Trophoblast cell (in vitro differentiated cells and primary cell): Measurements from ENCODE around the gene SPATA6L.

Experiments
- DNase-seq, 2 donors: peaks; one replicate each; pipeline ENCODE4 v3.0.0-alpha.2; 2016
- H2AFZ ChIP-seq: 2 replicates; pipeline ENCODE4 v1.6.1; 2013; ENCODE audit warnings: low read length, moderate library complexity, mild to moderate bottlenecking; ENCODE audit not compliant: insufficient read depth, poor library complexity
- H2AK5ac ChIP-seq: 2 replicates; pipeline ENCODE4 v1.6.1; 2013; ENCODE audit warnings: mild to moderate bottlenecking, low read length
- H2BK120ac ChIP-seq: 2 replicates; pipeline ENCODE4 v1.6.1; 2013; ENCODE audit warnings: low read length, mild to moderate bottlenecking, moderate library complexity; ENCODE audit not compliant: insufficient read depth, poor library complexity
- H2BK12ac ChIP-seq: 2 replicates; pipeline ENCODE4 v1.6.1; 2013; ENCODE audit warnings: mild to moderate bottlenecking, low read length, moderate library complexity
- H2BK5ac ChIP-seq: 2 replicates; pipeline ENCODE4 v1.6.1; 2013; ENCODE audit warnings: low read length, low read depth, moderate library complexity, mild to moderate bottlenecking; ENCODE audit not compliant: poor library complexity
- H3K14ac ChIP-seq: 2 replicates; pipeline ENCODE4 v1.6.1; 2013; ENCODE audit warnings: mild to moderate bottlenecking, low read length
- H3K18ac ChIP-seq: 2 replicates; pipeline ENCODE4 v1.6.1; 2013; ENCODE audit warnings: mild to moderate bottlenecking, low read length
- H3K23ac ChIP-seq: 2 replicates; pipeline ENCODE4 v1.6.1; 2013; ENCODE audit warnings: low read length
- H3K27ac ChIP-seq: 2 replicates; pipeline ENCODE4 v1.5.1; 2013; ENCODE audit warnings: low read depth, mild to moderate bottlenecking, inconsistent platforms, low read length, moderate library complexity
- H3K27me3 ChIP-seq: 2 replicates; pipeline ENCODE4 v1.6.1; 2013; ENCODE audit warnings: inconsistent platforms, mild to moderate bottlenecking, low read length, moderate library complexity; ENCODE audit not compliant: insufficient read depth
- H3K36me3 ChIP-seq, 2 experiments: 1 replicate in 1 of 2; 2 replicates in 1 of 2; pipeline ENCODE4 v1.6.1; 2013; ENCODE audit warnings: low read length in 2 of 2, mild to moderate bottlenecking in 2 of 2, moderate library complexity in 1 of 2; ENCODE audit not compliant: insufficient read depth in 2 of 2, control insufficient read depth in 1 of 2
- H3K4ac ChIP-seq: 2 replicates; pipeline ENCODE4 v1.6.1; 2013; ENCODE audit warnings: low read depth, mild to moderate bottlenecking, low read length, moderate library complexity
- H3K4me1 ChIP-seq, 2 experiments: 1 replicate in 1 of 2; 2 replicates in 1 of 2; pipeline ENCODE4 v1.6.1; 2013; ENCODE audit warnings: low read length in 2 of 2, mild to moderate bottlenecking in 2 of 2, moderate library complexity in 1 of 2; ENCODE audit not compliant: insufficient read depth in 2 of 2, control insufficient read depth in 1 of 2
- H3K4me2 ChIP-seq: 2 replicates; pipeline ENCODE4 v1.6.1; 2013; ENCODE audit warnings: inconsistent platforms, mild to moderate bottlenecking, low read length, moderate library complexity
- H3K4me3 ChIP-seq: 2 replicates; pipeline ENCODE4 v1.5.1; 2013; ENCODE audit warnings: mild to moderate bottlenecking, low read depth, low read length, inconsistent platforms
- H3K79me1 ChIP-seq: one replicate; pipeline ENCODE4 v1.6.1; 2013; ENCODE audit warnings: low read length
- H3K79me2 ChIP-seq: 2 replicates; pipeline ENCODE4 v1.6.1; 2013; ENCODE audit warnings: low read length, mild to moderate bottlenecking; ENCODE audit not compliant: control insufficient read depth, insufficient read depth, poor library complexity
- H3K9ac ChIP-seq: 2 replicates; pipeline ENCODE4 v1.6.1; 2013; ENCODE audit warnings: mild to moderate bottlenecking, low read length
- H3K9me3 ChIP-seq: 2 replicates; pipeline ENCODE4 v1.6.1; 2013; ENCODE audit warnings: low read depth, mild to moderate bottlenecking, control low read depth, inconsistent platforms, low read length; ENCODE audit not compliant: insufficient read depth
- H4K12ac ChIP-seq: 2 replicates; pipeline ENCODE4 v1.6.1; 2013; ENCODE audit warnings: low read depth, mild to moderate bottlenecking, low read length, moderate library complexity
- H4K8ac ChIP-seq: 2 replicates; pipeline ENCODE4 v1.6.1; 2013; ENCODE audit warnings: low read depth, mild to moderate bottlenecking, low read length, moderate library complexity
- H4K91ac ChIP-seq: one replicate; pipeline ENCODE4 v1.6.1; 2013; ENCODE audit warnings: low read depth, mild to moderate bottlenecking, low read length, moderate library complexity
- WGBS: extraction: QIAGEN DNeasy Blood & Tissue Kit; methylation state at CpG from one replicate; pipeline ENCODE4 v1.1.7; 2013; ENCODE audit warnings: missing lambda C conversion rate; ENCODE audit not compliant: insufficient read length, insufficient coverage; ENCODE audit errors: extremely low coverage; 5-methylcytosine and 5-hydroxymethylcytosine counted together

SPATA6L gene

DNA sequence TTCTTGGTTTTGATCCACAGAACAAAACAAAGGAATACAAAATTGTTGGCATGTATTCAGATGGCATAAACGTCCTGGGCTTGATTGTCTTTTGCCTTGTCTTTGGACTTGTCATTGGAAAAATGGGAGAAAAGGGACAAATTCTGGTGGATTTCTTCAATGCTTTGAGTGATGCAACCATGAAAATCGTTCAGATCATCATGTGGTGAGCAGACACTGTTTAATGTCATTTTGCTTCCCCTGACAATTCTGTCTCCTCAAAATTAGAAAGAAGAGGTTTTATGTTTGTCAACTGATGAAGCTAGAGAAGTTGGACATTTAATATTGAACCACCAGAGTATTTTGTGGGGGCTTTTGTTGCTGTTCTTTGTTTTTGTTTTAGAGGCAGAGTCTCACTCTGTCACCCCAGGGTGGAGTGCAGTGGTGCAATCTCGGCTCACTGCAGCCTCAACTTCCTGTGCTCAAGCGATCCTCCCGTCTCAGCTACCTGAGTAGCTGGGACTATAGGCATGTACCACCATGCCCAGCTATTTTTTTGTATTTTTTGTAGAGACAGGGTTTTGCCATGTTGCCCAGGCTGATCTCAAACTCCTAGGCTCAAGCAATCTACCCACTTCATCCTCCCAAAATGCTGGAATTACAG is 94.0 kb downstream of the SPATA6L start:
- Histone ChIP-seq H3K4ac (no peak overlapping the region), H2AFZ (no peak overlapping the region), H2BK120ac (no peak overlapping the region), H2BK12ac (no peak overlapping the region), H3K9me3 (no peaks in the 10 kb centered on the region), H3K79me2 (no peaks in the 10 kb centered on the region), H3K9ac (no peak overlapping the region), H3K4me1 (peaks cover 17 to 27% of the 10 kb centered on the region in 2 experiments), H4K12ac (no peak overlapping the region), H3K27me3 (no peaks in the 10 kb centered on the region), H4K91ac (no peak overlapping the region), H3K14ac (no peak overlapping the region), H4K8ac (no peak overlapping the region), H3K79me1 (peaks cover 10% of the 10 kb centered on the region), H3K18ac (no peak overlapping the region), H3K36me3 (no peaks in the 10 kb centered on the region), H3K27ac (no peak overlapping the region), H3K4me2 (no peak overlapping the region), H3K23ac (no peak overlapping the region), H2AK5ac (no peak overlapping the region), H2BK5ac (no peak overlapping the region), H3K4me3 (no peak overlapping the region)
- WGBS, result no CpG with 5 or more reads among the region's 5 CpGs
- no peak for DNase-seq

DNA sequence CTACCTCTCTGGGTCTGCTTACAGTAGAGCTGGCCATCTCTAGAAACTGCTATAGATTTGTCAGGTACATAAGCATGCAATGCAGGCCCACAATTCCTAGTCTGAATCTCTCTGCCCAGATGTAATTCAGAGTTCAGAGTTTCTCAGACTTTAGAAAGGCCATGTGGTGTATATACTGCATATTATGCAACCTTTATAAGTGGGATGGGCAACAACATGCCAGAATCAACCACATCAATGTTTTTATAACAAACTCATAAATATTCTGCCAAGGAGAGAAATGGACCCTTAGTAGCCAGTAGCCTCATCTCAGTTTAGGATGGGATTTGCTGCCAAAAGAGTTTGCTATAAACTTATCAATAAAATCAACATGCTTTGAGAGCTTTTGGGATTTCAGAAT is 97.2 kb downstream of the SPATA6L start:
- H3K27me3 ChIP-seq, result no peaks in the 10 kb centered on the region
- H4K12ac ChIP-seq, result no peak overlapping the region
- peaks cover 3% of the 10 kb centered on the region for H3K79me1 ChIP-seq
- H3K23ac ChIP-seq, result no peak overlapping the region
- no peak overlapping the region for H3K18ac ChIP-seq
- no peak overlapping the region for H3K4me2 ChIP-seq
- no peak overlapping the region for H3K4me3 ChIP-seq
- H2BK12ac ChIP-seq, result no peak overlapping the region
- peaks cover 2% of the 10 kb centered on the region for H3K9me3 ChIP-seq
- H2BK5ac ChIP-seq, result no peak overlapping the region
- H3K27ac ChIP-seq, result no peak overlapping the region
- no peak overlapping the region for H4K8ac ChIP-seq
- no peak for DNase-seq
- no peak overlapping the region for H3K14ac ChIP-seq
- H2BK120ac ChIP-seq, result no peak overlapping the region
- H3K36me3 ChIP-seq, result no peaks in the 10 kb centered on the region
- H3K4me1 ChIP-seq, result peaks cover 0 to 8% of the 10 kb centered on the region in 2 experiments
- H2AFZ ChIP-seq, result no peak overlapping the region
- H3K9ac ChIP-seq, result no peak overlapping the region
- no peaks in the 10 kb centered on the region for H3K79me2 ChIP-seq
- no peak overlapping the region for H2AK5ac ChIP-seq
- no peak overlapping the region for H4K91ac ChIP-seq
- no peak overlapping the region for H3K4ac ChIP-seq

DNA sequence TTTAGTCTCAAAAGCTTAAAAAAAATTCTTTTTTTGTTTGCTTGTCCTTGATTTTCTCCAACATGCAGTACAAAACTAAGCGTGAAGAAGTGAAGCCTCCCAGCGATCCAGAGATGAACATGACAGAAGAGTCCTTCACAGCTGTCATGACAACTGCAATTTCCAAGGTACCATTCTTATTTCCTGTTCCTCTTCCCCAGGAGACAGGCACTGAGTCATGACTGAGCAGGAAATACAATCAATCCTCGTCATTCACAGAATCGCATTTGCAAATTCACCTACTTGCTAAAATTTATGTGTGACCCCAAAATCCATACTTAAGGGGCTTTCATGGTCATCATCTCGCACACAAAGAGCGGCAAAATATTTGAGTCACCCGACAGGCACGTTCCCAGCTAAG is 98.7 kb downstream of the SPATA6L start:
- no peak overlapping the region for H3K4me2 ChIP-seq
- no peak overlapping the region for H2AFZ ChIP-seq
- H3K79me1 ChIP-seq, result no peaks in the 10 kb centered on the region
- no peak overlapping the region for H3K4me3 ChIP-seq
- no peak overlapping the region for H2BK120ac ChIP-seq
- H2AK5ac ChIP-seq, result no peak overlapping the region
- no CpG with 5 or more reads among the region's 8 CpGs for WGBS
- H3K27me3 ChIP-seq, result no peaks in the 10 kb centered on the region
- H3K9ac ChIP-seq, result no peak overlapping the region
- H3K27ac ChIP-seq, result no peak overlapping the region
- no peaks in the 10 kb centered on the region for H3K36me3 ChIP-seq
- no peak overlapping the region for H3K18ac ChIP-seq
- no peak overlapping the region for H4K91ac ChIP-seq
- H3K14ac ChIP-seq, result no peak overlapping the region
- no peak overlapping the region for H4K8ac ChIP-seq
- no peak overlapping the region for H4K12ac ChIP-seq
- no peaks in the 10 kb centered on the region for H3K4me1 ChIP-seq
- DNase-seq, result no peak
- H3K9me3 ChIP-seq, result peaks cover 2% of the 10 kb centered on the region
- H2BK12ac ChIP-seq, result no peak overlapping the region
- no peaks in the 10 kb centered on the region for H3K79me2 ChIP-seq
- H3K23ac ChIP-seq, result no peak overlapping the region
- no peak overlapping the region for H2BK5ac ChIP-seq
- no peak overlapping the region for H3K4ac ChIP-seq

GRCh38 chr9:4566806-4567205 is 99.5 kb downstream of the SPATA6L start:
- H3K14ac ChIP-seq, result no peak overlapping the region
- H3K18ac ChIP-seq, result no peak overlapping the region
- H3K9me3 ChIP-seq, result peaks cover 2% of the 10 kb centered on the region
- no peak overlapping the region for H2BK120ac ChIP-seq
- H3K9ac ChIP-seq, result no peak overlapping the region
- H3K27ac ChIP-seq, result no peak overlapping the region
- H2BK5ac ChIP-seq, result no peak overlapping the region
- DNase-seq, result no peak
- no CpG with 5 or more reads among the region's 2 CpGs for WGBS
- no peak overlapping the region for H2AK5ac ChIP-seq
- H4K91ac ChIP-seq, result no peak overlapping the region
- no peak overlapping the region for H2BK12ac ChIP-seq
- H4K12ac ChIP-seq, result no peak overlapping the region
- H3K36me3 ChIP-seq, result no peaks in the 10 kb centered on the region
- H3K4me3 ChIP-seq, result no peak overlapping the region
- no peak overlapping the region for H4K8ac ChIP-seq
- no peaks in the 10 kb centered on the region for H3K27me3 ChIP-seq
- H2AFZ ChIP-seq, result no peak overlapping the region
- H3K79me2 ChIP-seq, result no peaks in the 10 kb centered on the region
- H3K4me1 ChIP-seq, result no peaks in the 10 kb centered on the region
- no peak overlapping the region for H3K23ac ChIP-seq
- no peaks in the 10 kb centered on the region for H3K79me1 ChIP-seq
- H3K4ac ChIP-seq, result no peak overlapping the region
- H3K4me2 ChIP-seq, result no peak overlapping the region
